ENCODE results near the gene WDR41.

WDR41 gene

DNA sequence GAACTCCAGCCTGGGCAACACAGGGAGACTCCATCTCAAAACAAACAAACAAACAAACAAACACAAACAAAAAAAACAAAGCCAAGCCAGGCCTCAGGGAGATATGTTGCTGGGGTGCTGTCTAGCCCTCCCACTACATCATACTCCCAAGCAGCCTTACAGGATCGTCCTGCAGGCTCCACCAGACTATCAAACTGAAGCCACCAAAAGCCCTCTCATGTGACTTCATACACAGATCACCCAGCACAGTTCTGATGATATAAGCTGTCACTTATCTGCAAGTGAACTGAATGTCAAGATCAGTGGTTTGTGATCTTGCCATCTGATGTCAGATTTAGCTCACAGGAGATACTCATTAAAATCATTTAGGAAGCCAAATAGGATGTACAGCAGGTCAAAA, 43.3 kb downstream of the WDR41 start:
- no peak for DNase-seq (ENCODE audit: low read depth in 2 of 3, low spot score in 2 of 3)

DNA sequence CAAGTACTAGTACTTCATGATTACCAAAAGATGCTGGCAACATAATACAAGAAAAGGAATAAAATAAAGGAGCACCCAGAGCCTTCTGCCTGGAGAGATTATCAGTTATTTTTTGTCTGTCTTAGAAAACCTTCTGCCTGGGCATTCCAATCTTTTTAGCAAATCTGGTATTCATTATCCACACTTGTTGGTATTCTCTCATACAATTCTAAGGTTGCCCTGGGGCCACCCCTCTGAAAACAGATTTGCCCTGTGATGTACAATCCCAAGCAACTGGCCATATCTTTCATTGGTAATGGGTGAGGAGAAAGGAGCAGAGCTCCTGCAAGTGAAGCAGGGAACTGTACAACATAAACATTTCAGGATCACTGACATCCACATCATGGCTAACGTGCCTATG, 47.8 kb downstream of the WDR41 start:
- no peak for DNase-seq (ENCODE audit: low read depth in 2 of 3, low spot score in 2 of 3)

DNA sequence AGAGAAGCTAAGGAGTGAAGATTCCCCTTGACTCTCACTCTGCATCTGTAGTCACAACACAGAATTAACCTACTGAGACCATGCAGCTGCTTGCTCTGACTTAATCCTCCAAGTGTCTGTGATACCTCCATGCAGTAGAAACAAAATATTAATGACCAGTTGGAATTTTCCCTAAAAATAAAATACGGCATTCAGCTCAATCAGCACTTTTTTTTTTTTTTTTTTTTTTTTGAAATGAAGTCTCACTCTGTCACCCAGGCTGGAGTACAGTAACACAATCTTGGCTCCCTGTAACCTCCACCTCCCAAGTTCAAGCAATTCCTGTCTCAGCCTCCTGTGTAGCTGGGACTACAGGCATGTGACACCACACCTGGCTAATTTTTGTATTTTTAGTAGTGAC, 48.4 kb downstream of the WDR41 start:
- no peak for DNase-seq (ENCODE audit: low read depth in 2 of 3, low spot score in 2 of 3)

DNA sequence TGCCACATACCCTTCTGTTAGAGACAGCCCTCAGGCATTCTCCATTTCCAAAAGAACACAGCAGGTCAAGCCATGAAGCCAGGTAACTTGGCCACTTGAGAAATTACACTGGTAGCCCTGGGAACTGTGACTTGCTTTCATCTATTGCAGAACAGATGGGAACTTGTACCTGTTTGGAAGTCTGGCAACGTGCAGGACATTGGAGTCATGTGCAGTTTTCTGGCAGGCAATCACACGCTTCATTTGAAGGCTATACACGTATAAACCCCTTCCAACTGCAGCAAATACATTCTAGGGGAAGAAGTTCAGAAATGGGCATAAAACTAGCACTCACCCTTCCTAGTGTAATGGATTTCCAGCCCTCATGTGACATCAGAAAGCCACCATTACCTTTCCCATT, 54.0 kb downstream of the WDR41 start:
- DNase-seq (ENCODE audit: low read depth in 2 of 3, low spot score in 2 of 3): no peak

DNA sequence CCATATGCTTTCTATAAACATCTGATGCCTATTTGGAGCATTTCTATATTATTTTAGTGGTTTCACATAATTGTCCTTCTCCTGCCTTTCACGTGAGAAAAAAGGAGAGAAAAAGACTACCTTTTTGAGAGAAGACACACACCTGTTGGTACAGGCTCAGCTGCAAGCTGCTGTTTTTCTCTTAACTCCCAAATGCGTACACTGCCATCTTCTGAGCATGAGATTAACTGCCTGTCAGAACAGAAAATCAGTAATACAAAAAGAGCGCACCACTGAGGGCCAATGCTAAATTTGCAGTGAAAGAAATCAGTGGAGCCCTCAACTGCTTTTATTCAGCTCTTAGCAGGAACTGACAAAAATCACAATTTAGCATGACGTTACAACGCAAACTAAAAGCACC, 54.9 kb downstream of the WDR41 start:
- no peak for DNase-seq (ENCODE audit: low read depth in 2 of 3, low spot score in 2 of 3)

DNA sequence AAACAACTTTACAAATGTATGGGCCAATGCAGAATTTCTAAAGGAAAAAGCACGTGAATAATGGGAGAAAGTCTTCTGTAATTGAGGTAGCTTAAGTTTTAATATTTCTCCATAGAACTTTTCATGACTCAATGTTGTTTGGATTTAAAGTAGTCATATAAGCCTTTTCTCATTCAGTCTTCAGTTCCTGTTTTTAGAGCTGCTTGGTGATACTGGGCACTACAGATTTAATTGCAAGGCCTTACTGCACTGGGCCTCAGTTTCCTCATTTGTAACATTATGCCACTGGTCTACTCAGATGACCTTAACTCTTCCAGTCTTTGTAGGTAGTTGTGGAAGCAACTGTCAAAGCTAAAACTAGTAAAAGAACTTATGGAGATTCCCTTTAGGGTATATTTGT, 60.4 kb downstream of the WDR41 start:
- no peak for DNase-seq (ENCODE audit: low read depth in 2 of 3, low spot score in 2 of 3)

DNA sequence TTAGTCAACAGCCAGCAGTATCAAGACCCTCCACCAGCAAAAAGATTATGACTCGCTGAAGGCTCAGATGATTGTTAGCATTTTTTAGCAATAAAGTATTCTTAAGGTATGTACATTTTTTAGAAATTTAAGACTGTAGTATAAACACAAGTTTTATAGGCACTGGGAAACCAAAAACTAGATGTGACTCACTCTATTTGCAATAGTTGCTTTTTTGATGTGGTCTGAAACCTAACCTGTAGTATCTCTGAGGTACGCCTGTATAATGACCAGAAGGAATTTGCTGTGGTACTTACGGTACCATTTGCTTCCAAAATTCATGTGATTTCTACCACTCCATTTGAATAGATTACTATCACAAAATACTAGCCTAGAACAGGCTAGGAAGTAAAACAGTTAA, 60.8 kb downstream of the WDR41 start:
- DNase-seq (ENCODE audit: low read depth in 2 of 3, low spot score in 2 of 3): no peak

DNA sequence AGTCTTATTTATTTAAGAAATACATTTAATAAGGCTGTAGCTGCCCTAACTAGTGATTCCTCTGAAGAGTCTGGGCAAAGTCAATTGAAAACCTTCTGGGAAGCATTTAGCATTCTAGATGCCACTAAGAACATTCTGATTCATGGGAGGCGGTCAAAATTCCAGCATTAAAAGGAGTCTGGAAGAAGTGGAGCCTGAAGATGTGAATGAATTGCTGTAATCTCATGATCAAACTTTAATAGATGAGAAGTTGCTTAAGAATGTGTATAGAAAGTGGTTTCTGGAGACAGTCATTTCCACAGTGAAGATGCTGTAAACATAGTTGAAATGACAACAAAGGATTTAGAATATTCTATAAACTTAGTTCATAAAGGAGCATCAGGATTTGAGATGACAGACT, 61.4 kb downstream of the WDR41 start:
- DNase-seq (ENCODE audit: low read depth in 2 of 3, low spot score in 2 of 3): no peak

DNA sequence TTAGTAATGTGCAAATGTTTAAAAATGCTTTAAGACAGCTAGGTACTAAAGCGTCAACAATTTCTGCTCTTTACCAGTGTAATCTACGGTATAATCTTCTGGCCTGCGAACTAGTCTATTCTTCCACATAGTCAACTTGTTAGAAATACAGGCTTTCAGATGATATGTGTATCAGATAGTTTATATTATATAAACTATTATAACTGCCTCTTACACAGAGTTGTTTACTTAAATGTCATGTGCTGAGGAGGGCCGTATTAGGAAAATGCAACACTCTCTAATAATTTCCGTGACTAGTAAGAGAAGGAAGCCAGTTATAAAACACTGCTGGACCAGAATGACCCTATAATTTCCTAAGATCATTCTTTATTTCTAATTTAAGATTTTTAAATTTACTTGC, 63.6 kb downstream of the WDR41 start:
- DNase-seq (ENCODE audit: low read depth in 2 of 3, low spot score in 2 of 3): no peak

DNA sequence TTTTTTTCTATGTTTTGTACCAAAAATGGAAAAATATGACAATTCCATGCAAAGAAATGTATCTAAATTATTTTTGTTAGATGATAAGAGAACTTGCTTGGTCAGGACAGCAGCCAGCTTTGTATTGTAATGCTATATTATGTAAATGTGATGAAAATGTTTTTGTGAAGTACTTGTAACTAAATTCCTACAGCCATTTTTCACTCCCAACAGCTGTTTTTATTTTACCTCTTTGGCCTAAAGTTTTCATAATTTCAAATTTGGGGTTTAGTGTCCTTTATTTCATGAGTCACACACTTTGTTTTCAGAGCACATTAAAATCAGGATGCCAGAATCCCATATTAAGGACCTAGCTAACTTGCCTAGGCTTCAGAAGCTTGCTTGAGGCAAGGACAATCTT, 64.1 kb downstream of the WDR41 start:
- no peak for DNase-seq (ENCODE audit: low read depth in 2 of 3, low spot score in 2 of 3)

DNA sequence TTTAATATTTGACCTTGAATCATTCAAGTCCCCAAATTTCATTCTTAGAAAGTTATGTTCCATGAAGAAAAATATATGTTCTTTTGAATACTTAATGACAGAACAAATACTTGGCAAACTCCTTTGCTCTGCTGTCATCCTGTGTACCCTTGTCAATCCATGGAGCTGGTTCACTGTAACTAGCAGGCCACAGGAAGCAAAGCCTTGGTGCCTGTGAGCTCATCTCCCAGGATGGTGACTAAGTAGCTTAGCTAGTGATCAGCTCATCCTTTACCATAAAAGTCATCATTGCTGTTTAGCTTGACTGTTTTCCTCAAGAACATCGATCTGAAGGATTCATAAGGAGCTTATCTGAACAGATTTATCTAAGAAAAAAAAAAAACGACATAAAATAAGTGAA, 65.4 kb downstream of the WDR41 start:
- no peak for DNase-seq (ENCODE audit: low read depth in 2 of 3, low spot score in 2 of 3)

DNA sequence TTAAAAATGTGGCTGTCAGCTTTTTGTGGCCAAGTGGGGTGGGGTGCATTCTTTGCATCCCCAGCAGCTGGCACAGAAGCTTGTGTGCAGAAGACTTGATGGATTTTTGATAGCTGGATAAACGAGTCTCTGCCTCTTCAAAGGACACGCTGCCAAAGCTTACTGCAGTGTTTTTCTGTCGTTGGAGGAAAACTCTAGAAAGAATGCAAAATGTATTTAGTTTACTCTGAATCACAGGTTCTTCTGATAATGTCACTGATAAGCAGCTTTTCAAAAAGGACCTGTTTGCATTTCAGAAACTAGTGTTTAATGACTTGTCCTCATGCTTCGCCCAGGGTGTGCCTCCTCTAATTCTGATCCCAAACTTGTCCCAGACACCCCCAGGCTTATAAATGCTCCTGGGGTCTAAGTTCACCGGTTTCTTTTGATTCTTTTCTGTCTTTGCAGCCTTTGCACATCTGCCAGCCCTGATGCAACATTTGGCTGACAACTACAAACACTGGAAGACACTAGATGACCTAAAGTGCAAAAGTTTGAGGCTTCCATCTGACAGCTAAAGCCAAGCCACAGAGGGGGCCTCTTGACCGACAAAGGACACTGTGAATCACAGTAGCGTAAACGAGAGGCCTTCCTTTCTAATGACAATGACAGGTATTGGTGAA, 66.0 kb downstream of the WDR41 start:
- no peak for DNase-seq (ENCODE audit: low read depth in 2 of 3, low spot score in 2 of 3)

DNA sequence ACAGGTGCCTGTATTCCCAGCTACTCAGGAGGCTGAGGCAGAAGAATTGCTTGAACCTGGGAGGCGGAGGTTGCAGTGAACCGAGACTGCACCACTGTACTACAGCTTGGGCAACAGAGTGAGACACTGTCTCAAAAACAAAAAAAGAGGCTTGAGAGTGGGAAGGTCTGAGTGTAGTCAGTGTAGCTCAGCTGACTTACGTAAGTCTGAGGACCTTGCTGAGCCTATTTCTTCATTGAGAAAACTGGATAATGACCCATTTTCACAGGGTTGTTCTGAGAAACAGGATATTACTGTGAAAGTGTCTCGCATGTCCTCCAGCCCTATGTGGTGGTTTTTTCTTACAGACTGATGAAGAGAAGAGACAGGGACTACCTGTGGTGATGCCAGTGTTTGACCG, 66.7 kb downstream of the WDR41 start:
- no peak for DNase-seq (ENCODE audit: low read depth in 2 of 3, low spot score in 2 of 3)

DNA sequence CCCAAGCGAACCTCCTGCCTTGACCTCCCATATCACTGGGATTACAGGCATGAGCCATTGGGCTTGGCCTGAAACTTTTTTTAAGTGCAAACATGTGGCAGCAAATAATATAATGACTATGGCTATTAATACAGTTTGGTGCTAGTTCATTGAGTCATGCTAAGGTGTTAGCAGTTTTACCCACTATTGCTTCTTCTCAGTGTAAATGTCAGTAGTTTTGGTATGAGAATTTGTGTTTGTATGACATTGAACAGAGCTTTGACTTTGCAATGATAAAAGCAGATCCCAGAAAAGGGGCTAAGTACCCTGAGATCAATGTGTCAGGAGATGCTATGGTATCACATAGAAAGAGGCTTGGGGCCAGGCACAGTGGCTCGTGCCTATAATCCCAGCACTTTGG, 67.2 kb downstream of the WDR41 start:
- DNase-seq (ENCODE audit: low read depth in 2 of 3, low spot score in 2 of 3): no peak

DNA sequence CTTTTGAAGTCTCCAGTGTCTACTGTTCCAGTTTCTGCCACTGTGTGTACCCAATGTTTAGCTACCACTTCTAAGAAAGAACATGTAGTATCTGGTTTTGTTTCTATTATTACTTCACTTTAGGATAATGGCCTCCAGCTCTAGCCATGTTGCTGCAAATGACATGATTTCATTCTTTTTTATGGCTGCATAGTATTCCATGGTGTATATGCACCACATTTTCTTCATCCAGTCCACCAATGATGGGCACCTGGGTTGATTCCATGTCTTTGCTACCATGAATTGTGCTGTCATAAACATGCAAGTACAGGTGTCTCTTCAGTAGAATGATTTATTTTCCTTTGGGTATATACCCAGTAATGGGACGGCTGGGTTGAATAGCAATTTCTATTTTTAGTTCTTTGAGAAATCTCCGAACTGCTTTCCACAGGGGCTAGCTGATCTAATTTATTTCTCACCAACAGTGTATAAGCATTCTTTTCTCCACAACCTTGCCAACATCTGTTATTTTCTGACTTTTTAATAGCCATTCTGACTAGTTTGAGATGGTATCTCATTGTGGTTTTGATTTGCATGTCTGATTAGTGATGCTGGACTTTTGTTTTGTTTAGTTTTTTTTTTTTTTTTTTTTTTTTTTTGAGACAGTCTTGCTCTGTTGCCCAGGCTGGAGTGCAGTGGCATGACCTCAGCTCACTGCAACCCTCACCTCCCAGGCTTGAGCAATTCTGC, 68.9 kb downstream of the WDR41 start:
- no peak for DNase-seq (ENCODE audit: low read depth in 2 of 3, low spot score in 2 of 3)

DNA sequence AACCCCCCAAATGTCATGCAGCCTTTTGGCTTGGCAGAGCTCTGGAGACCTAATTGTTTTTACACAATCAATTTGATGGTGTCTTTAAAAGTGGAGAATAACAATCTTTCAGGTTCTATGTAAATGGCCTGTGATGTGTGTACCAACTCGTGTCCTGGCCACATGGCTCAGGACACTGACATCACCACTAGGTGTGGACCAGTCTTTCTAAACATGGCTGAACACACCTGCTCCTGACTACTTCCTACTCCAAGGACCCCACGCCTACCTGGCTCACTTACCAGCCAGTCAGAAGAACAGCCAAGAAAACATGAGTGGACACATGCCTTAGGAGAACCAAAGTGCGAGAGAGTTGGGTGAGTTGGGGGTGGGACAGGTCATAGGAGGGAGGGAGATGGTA, 71.2 kb downstream of the WDR41 start:
- no peak for DNase-seq (ENCODE audit: low read depth in 2 of 3, low spot score in 2 of 3)

DNA sequence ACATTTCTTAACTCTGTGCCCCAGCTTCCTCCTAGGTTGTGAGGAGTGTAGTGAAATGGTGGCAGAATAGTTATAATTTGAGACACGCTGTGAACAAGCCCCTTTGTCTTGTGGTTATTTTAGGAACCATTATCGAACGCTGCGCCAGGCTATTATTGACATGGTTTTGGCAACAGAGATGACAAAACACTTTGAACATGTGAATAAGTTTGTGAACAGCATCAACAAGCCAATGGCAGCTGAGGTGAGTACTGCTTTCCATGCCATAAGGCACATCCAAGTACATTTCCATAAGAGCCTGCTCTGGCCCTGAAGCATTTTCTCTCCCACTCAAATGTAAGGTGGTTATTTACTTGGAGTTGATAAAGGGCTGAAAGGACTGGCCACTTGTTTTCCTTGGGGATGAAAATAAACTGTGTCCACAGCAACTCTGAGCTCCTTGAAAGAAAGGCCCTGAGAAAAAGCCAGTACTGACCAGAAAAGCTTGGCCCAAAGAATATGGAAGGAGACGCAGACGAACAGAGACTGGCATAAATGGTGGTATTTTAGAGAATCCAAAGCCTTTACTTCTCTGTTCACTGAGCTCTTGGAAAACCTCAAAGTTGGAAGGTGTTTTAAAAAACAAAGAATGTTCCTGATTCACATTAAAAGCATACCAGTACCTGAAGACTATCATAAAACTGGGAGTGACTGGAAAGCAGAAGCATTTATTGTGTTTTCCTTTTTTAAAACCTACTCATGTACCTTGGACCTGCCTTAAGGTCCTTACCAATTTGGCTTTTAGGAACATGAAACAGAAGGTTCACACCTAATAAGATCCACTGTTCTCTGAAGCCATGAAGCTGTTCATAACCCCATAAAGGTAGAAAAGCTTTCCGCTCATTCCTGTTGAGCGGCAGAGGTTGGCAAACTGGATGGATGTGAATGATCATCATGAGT, 72.2 kb downstream of the WDR41 start:
- DNase-seq (ENCODE audit: low read depth in 2 of 3, low spot score in 2 of 3): no peak

DNA sequence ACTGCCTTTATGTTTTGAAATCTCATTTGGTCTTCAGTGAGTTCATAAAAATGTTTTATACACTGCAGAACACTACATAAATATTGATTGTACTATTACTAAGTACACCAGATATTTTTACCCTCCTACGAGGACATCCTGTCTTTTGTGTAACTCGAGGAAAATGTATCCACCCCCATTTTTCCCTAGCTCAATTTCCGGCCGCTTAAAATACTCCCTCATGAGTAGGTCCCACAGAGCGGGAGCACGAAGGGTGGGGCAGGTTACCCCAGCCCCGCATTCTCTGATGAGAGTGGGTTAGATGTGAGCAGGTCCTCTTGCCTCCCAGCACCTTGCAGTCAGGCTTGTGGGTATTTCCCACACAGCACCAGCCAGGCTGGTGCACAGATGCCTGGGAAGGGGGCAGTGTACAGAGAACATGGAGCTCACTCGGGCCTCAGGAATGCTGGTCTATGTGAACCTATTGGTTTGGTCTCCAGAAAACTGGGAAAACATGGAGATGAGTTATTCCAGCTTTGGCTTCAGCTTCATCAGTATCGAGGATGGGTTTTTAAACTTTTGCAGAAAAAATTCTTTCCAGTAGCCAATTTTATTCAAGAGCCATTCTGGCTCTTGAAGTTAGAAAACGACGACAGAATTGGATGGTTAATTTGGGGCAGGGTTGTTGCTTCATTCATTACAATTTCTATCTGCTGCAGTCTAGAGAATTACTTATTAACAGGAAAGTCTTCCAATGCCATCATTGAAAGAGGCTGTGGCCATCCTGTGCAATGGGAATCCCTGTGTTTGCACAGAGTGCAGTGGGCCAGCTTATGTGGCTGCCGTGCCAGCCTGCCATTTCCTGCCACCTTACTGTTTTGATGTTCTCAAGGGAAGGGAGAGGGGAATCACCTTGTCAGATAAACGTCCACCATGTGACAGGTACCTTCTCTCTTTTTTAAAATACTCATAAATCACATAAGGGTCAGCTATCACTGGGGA, 73.2 kb downstream of the WDR41 start:
- DNase-seq (ENCODE audit: low read depth in 2 of 3, low spot score in 2 of 3): no peak

DNA sequence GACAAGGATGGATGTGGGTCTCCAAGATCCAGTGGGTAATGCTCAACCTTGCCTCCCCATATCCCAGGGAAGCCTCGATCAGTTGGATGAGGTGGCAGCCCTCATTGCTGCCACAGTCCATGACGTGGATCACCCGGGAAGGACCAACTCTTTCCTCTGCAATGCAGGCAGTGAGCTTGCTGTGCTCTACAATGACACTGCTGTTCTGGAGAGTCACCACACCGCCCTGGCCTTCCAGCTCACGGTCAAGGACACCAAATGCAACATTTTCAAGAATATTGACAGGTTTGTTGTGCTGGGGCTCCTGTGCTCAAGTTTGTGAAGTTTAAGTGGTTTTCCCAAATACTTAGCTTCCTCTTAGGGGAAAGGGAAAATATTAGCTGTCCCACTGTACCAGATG, 74.0 kb downstream of the WDR41 start:
- DNase-seq (ENCODE audit: low read depth in 2 of 3, low spot score in 2 of 3): no peak

DNA sequence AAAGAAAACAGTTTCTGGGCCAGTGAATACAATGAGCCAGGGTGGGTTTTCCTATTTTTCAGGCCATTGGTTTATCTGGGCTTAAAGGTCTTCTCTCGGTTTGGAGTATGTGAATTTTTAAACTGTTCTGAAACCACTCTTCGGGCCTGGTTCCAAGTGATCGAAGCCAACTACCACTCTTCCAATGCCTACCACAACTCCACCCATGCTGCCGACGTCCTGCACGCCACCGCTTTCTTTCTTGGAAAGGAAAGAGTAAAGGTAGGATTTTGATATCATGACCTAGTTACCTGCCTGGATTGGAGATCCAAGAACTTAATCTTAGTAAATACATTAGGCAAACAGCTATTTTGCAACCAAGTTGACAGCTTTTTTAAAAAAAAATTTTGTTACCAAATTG, 79.1 kb downstream of the WDR41 start:
- DNase-seq (ENCODE audit: low read depth in 2 of 3, low spot score in 2 of 3): no peak

Measured in activated CD8-positive, alpha-beta memory T cell treated with anti-CD3 and anti-CD28 coated beads for 48 hours (primary cell).